GDM1 (cell line): ENCODE results near the gene SOCS3.
"Not testable (repeated sequence)": the region's sequence is repeated elsewhere in the genome, so short reads cannot be mapped to it uniquely, and the experiment has no call there.

ENCODE experiments used
- DNase-seq: peaks from one replicate; lab custom pipeline; 2025; lab: John Stamatoyannopoulos, UW

The SOCS3 gene

GRCh38 chr17:78348055-78348770 lies 11.7 kb downstream of the SOCS3 start:
- no peak for DNase-seq

- no peak for DNase-seq
These were observed 12.4 kb downstream of the SOCS3 start for GRCh38 chr17:78347453-78347852.

- DNase-seq = no peak
These were observed 13.1 kb downstream of the SOCS3 start for GRCh38 chr17:78346605-78347250.

GRCh38 chr17:78345791-78346494 lies 13.9 kb downstream of the SOCS3 start:
- DNase-seq = no peak

- no peak for DNase-seq
These were observed 14.7 kb downstream of the SOCS3 start for GRCh38 chr17:78345172-78345571.

- no peak for DNase-seq
These were observed 15.2 kb downstream of the SOCS3 start for GRCh38 chr17:78344666-78345065.

DNA sequence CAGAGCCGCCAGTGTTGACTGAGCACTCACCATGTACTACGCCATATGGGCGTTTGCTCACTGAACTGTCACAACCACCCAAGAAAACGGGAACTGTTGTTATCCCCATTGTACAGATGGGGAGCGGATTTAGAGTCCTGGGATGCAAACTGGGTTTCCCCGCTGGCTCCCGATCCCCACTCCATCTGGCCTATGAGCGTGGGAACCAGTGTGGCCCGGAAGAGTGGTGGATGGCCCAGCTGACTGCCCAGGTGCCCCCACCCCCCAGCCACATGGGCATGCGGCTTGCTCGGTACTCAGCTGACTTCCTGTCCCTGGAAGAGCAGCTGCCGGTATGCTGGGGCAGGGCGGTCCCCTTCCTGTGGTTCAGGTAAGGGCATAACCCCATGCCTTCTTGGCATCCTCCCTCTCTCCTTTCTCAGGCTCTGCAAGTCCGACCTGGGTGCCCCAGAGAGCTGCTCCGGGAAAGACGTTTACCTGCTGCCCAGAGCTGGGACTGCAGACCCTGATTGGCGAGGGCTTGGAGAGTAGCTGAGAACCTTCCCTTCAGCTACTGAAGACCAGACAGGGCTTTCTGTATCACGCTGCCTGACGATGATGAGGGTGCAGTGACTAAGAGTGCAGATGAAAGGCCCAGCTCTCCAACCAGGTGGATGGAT lies 16.2 kb downstream of the SOCS3 start:
- no peak for DNase-seq

DNA sequence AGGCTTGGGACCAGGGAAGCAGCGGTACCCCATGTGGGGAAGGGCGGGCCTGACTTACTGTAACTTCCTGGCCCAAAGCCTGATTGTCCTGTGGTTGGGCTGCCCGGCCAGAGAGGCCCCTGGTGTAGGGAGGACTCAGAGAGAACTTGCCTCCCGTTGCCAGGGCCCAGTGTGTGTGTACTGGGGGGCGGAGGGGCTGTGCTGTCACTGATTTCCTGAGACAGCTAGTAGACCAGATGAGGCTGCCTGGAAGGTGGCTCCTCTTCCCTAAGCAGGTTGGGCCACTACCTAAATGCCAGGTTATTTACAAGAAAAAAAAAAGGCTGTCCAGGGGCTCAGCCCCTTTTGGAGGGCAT lies 16.7 kb downstream of the SOCS3 start:
- DNase-seq = peak; percentile 20

- no peak for DNase-seq
These were observed 17.3 kb downstream of the SOCS3 start for GRCh38 chr17:78342449-78343186.

- no peak for DNase-seq
These were observed 18.1 kb downstream of the SOCS3 start for GRCh38 chr17:78341559-78342448.

DNA sequence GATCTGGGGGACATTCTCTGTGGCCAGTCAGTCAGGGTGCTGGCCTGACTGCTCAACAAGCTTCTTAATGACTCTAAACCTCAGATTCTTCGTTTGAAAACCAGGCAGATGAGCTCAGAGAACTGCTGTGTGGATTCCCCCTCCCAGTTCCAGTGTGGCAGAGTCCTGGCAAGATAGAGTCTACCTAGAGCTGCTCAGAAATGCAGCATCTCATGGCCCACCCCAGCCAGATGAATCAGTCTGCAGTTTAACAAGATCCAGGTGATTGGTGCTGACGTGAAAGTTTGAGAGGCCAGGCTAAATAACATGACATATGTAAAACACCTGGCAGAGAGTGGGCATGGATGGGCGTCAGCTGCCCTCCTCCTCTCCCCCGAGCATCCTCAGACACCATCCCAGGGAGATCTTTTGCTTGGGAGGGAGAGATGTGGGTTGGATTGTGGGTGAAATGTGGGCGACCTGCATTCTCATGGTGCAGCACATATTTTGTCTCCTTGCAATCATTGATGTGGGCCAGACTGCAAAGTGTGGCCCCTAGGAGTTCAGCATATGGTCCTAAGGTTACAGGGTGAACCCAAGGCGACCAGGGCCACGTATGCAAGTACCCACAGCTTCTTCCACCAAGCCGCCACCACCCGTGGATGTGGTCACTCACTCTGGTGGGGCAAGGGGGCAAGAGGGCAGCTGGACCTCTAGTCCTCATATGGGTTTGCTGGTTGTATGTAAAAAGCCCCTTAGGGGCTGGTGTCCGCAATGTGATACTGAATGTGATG lies 19.5 kb downstream of the SOCS3 start:
- DNase-seq = no peak

DNA sequence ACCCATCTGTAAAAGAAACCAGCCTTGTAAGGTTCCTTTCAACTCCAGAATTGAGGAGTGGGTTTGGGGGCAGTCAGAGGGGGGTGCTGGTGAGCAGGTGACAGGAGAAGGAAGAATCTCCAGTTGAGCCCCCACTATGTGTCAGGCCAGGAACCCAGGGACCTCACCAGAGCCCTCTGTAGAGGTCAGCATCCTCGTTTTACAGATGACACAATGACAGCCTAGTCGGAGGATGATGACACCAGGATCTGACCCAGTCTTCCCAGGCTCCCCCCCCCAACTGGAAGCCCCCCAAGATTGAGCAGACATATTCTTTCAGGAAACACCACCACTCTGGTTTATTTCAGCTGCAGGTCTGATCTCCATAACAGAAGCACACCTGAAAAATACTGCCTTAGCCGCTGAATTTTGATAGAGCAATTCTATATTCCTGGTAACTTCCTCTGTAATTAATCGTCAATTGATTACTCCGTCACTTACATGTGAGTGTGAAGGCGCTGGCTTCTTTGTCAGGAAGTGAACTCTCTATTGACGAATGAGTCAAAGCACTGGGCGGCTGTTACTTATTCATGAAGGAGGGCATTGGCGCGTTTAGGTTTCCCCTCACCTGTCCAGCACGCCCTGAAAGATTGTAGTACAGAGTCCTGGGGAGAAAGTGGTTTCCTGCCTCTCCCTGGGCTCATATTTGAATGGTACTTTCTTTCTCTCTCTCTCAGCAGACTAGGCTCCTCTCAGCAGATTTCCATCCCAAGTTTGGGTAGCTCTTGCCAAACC lies 21.2 kb downstream of the SOCS3 start:
- no peak for DNase-seq

- peak; percentile 19 for DNase-seq
These were observed 22.4 kb downstream of the SOCS3 start for GRCh38 chr17:78337244-78338109.

GRCh38 chr17:78335209-78335608 lies 24.7 kb downstream of the SOCS3 start:
- DNase-seq = no peak

DNA sequence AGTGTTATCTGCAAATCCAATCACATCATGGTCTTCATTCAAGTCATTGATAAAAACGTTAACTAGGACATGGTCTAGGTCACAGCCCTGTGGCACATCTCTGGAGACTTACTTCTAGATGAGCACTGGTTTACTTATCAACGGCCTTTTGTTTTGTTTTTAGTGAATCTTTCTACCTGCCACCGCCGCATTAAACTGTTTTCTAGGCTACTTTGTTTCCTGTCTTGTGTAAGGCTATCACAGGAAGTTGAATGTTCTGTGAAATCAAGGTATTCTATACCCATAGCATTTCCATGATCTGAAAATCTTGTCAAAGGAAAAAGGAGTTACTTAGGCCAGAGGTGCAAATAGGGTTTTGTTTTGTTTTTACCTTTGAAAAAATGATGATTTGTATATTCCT lies 26.9 kb downstream of the SOCS3 start:
- DNase-seq = no peak

DNA sequence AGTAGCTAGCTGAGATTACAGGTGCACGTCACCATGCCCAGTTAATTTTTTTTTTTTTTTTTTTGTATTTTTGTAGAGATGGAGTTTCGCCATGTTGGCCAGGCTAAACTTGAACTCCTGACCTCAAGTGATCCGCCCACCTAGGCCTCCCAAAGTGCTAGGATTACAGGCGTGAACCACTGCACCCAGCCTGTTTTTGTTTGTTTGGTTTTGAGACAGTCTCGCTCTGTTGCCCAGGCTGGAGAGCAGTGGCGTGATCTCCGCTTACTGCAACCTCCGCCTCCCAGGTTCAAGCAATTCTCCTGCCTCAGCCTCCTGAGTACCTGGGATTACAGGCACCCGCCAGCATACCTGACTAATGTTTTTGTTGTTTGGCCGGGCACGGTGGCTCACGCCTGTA lies 28.5 kb downstream of the SOCS3 start:
- not testable (repeated sequence) for DNase-seq

- no peak for DNase-seq
These were observed 29.2 kb downstream of the SOCS3 start for GRCh38 chr17:78330570-78331224.
